Endodermal cell (in vitro differentiated cells): ENCODE data around the gene ANKRD10. TPM values are rescaled to one million over a fixed set of nuclear protein-coding genes. Genes with fewer than 3 reads are reported as not detected.

Experiments
- DNase-seq: peaks from one replicate; pipeline ENCODE4 v3.0.0-alpha.2; 2017
- H3K27ac ChIP-seq: 2 replicates; pipeline ENCODE4 v1.5.1; 2013; ENCODE audit warnings: mild to moderate bottlenecking, low read depth, low read length, moderate library complexity
- H3K27me3 ChIP-seq: 2 replicates; pipeline ENCODE4 v1.6.1; 2013; ENCODE audit warnings: mild to moderate bottlenecking, low read length, moderate library complexity; ENCODE audit not compliant: insufficient read depth, control insufficient read depth, poor library complexity, severe bottlenecking
- H3K36me3 ChIP-seq: 2 replicates; pipeline ENCODE4 v1.7.0; 2013; ENCODE audit warnings: mild to moderate bottlenecking, low read length, moderate library complexity; ENCODE audit not compliant: control insufficient read depth, insufficient read depth
- H3K4me1 ChIP-seq: one replicate; pipeline ENCODE4 v1.7.0; 2013; ENCODE audit warnings: low read length; ENCODE audit not compliant: control insufficient read depth, insufficient read depth
- H3K4me3 ChIP-seq: 2 replicates; pipeline ENCODE4 v1.5.1; 2013; ENCODE audit warnings: mild to moderate bottlenecking, low read length, moderate library complexity
- H3K9ac ChIP-seq: 2 replicates; pipeline ENCODE4 v1.6.1; 2013; ENCODE audit warnings: mild to moderate bottlenecking, low read length, moderate library complexity; ENCODE audit not compliant: poor library complexity, severe bottlenecking; ENCODE audit errors: extremely low read depth
- H3K9me3 ChIP-seq: 2 replicates; pipeline ENCODE4 v1.6.1; 2013; ENCODE audit warnings: mild to moderate bottlenecking, low read length, moderate library complexity; ENCODE audit not compliant: control insufficient read depth
- H3K27ac Mint-ChIP-seq: 2 replicates; pipeline ENCODE4 v1.8.0; 2020; ENCODE audit warnings: mixed read lengths
- H3K27me3 Mint-ChIP-seq: 2 replicates; pipeline ENCODE4 v1.8.0; 2021; ENCODE audit warnings: mild to moderate bottlenecking, mixed read lengths; ENCODE audit not compliant: insufficient read depth
- H3K36me3 Mint-ChIP-seq: 2 replicates; pipeline ENCODE4 v1.8.0; 2020; ENCODE audit warnings: low read depth, mixed read lengths
- H3K4me1 Mint-ChIP-seq: 2 replicates; pipeline ENCODE4 v1.8.0; 2020; ENCODE audit warnings: mixed read lengths
- H3K4me3 Mint-ChIP-seq: 2 replicates; pipeline ENCODE4 v1.8.0; 2020; ENCODE audit warnings: mild to moderate bottlenecking, moderate library complexity, mixed read lengths
- H3K9me3 Mint-ChIP-seq: 2 replicates; pipeline ENCODE4 v1.8.0; 2020; ENCODE audit warnings: mild to moderate bottlenecking, mixed read lengths
- WGBS, 2 experiments: methylation state at CpG; one replicate each; pipeline versions ENCODE4 v1.1.5 to v1.1.7; 2013; ENCODE audit warnings: missing lambda C conversion rate in 2 of 2, mixed read lengths in 1 of 2; ENCODE audit not compliant: insufficient coverage in 1 of 2, insufficient read length in 1 of 2; 5-methylcytosine and 5-hydroxymethylcytosine counted together
- total RNA-seq, 2 donors: library from RNA; stranded (reverse); fragmentation: NEBNext Ultra II Directional in 1 of 2; extraction: Animal tissue kit (Norgen Biotek cat#: 25700) in 1 of 2; gene quantifications; 2 replicates in 1 of 2; 3 replicates in 1 of 2; pipeline ENCODE4 v1.2.1, GENCODE V29; 2021
- TF ChIP-seq, protein P1 (sequence below): fragments of 200-600 bp; sonication (generic); conservative IDR thresholded peaks from 2 replicates; pipeline ENCODE4 v1.5.0; 2021; ENCODE audit warnings: antibody characterized with exemption, mild to moderate bottlenecking

ANKRD10 gene
- total RNA-seq, 2 donors from 2014 or later = 148 to 182 TPM

DNA sequence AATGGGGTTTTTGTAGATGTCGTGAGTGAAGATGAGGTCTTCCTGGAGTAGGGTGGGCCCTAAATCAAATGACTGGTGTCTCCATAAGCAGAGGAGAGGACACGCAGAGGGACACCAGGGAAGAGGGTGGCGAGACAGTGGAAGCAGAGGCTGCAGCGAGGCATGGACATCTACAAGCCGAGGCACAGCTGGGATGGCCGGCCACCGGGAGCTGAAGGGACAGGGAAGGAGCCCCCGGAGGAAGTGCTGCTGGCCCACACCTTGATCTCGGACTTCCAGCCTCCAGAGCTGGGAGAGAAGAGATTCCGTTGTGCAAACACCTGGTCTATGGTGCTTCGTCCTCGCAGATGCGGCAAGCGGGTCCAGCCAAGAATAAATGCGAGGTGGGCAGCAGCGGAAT lies 84.5 kb downstream of the ANKRD10 start:
- Histone ChIP-seq H3K4me1 (no peaks in the 10 kb centered on the region), H3K27ac (no peak overlapping the region), H3K36me3 (no peaks in the 10 kb centered on the region), H3K4me3 (no peak overlapping the region), H3K9me3 (no peaks in the 10 kb centered on the region), H3K27me3 (no peaks in the 10 kb centered on the region), H3K9ac (no peak overlapping the region)
- no peak overlapping the region for H3K4me3 Mint-ChIP-seq
- no peaks in the 10 kb centered on the region for H3K36me3 Mint-ChIP-seq
- no peak overlapping the region for H3K27ac Mint-ChIP-seq
- H3K9me3 Mint-ChIP-seq = no peaks in the 10 kb centered on the region
- H3K27me3 Mint-ChIP-seq = no peaks in the 10 kb centered on the region
- TF ChIP-seq, protein P1, sequence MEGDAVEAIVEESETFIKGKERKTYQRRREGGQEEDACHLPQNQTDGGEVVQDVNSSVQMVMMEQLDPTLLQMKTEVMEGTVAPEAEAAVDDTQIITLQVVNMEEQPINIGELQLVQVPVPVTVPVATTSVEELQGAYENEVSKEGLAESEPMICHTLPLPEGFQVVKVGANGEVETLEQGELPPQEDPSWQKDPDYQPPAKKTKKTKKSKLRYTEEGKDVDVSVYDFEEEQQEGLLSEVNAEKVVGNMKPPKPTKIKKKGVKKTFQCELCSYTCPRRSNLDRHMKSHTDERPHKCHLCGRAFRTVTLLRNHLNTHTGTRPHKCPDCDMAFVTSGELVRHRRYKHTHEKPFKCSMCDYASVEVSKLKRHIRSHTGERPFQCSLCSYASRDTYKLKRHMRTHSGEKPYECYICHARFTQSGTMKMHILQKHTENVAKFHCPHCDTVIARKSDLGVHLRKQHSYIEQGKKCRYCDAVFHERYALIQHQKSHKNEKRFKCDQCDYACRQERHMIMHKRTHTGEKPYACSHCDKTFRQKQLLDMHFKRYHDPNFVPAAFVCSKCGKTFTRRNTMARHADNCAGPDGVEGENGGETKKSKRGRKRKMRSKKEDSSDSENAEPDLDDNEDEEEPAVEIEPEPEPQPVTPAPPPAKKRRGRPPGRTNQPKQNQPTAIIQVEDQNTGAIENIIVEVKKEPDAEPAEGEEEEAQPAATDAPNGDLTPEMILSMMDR = no peak
- peak; percentile 46 for DNase-seq
- H3K4me1 Mint-ChIP-seq = peaks cover 6% of the 10 kb centered on the region
- WGBS, 2 experiments = 93 to 94% methylated on average over 12 to 16 of the region's 16 CpGs

DNA sequence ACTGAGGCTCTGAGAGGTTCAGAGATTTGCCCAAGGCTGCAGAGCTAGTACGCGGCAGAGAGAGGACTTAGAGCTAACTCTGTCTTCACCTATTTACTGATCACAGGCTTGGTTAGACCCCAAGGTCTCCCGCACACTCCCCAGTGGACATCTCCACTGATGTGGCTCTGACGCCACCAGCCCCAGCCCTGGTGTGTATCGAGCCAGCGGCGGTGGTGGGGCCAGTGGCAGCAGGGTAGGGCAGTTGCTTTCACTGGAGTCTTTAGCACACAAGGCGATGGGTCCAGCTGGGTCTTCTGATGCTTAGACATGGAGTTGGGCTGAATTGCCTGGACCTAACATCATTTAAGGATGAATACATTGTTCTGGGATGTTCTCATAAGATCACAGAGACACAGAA lies 85.4 kb downstream of the ANKRD10 start:
- TF ChIP-seq, protein P1 = no peak
- no peaks in the 10 kb centered on the region for H3K9me3 ChIP-seq
- no peaks in the 10 kb centered on the region for H3K27me3 Mint-ChIP-seq
- H3K4me3 ChIP-seq = no peak overlapping the region
- no peaks in the 10 kb centered on the region for H3K4me1 ChIP-seq
- no peak overlapping the region for H3K4me3 Mint-ChIP-seq
- no peak overlapping the region for H3K27ac ChIP-seq
- H3K36me3 ChIP-seq = no peaks in the 10 kb centered on the region
- H3K36me3 Mint-ChIP-seq = no peaks in the 10 kb centered on the region
- no peaks in the 10 kb centered on the region for H3K9me3 Mint-ChIP-seq
- peak; percentile 20 for DNase-seq
- no peak overlapping the region for H3K9ac ChIP-seq
- WGBS, 2 experiments = 96 to 98% methylated on average over 7 to 8 of the region's 8 CpGs
- H3K4me1 Mint-ChIP-seq = peaks cover 6% of the 10 kb centered on the region
- no peak overlapping the region for H3K27ac Mint-ChIP-seq
- no peaks in the 10 kb centered on the region for H3K27me3 ChIP-seq

DNA sequence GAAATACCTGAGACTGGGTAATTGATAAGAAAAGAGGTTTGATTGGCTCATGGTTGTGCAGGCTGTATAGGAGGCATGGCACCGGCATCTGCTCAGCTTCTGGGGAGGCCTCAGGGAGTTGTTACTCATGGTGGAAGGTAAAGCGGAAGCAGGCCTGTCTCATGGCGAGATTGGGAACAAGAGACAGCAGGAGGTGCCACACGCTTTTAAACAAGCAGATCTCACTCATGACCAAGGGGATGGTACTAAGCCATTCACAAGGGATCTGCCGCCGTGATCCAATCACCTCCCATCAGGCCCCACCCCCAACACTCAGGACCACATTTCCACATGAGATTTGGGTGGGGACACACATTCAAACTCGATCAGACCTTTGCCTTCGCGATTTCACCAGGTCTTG lies 86.2 kb downstream of the ANKRD10 start:
- H3K27me3 Mint-ChIP-seq = no peaks in the 10 kb centered on the region
- 91 to 94% methylated on average over 5 to 9 of the region's 9 CpGs for WGBS, 2 experiments

More for the DNA sequence above, 86.2 kb downstream of the ANKRD10 start:
- Histone ChIP-seq H3K9me3 (no peaks in the 10 kb centered on the region), H3K27ac (no peak overlapping the region), H3K4me3 (no peak overlapping the region), H3K4me1 (no peaks in the 10 kb centered on the region), H3K9ac (no peak overlapping the region), H3K36me3 (no peaks in the 10 kb centered on the region), H3K27me3 (no peaks in the 10 kb centered on the region)
- DNase-seq = no peak
- Mint-ChIP-seq H3K27ac (no peak overlapping the region), H3K4me1 (peaks cover 6% of the 10 kb centered on the region), H3K36me3 (no peaks in the 10 kb centered on the region), H3K4me3 (no peak overlapping the region), H3K9me3 (no peaks in the 10 kb centered on the region)
- TF ChIP-seq, protein P1 = no peak

Other genes starting within 250 kb of the ANKRD10 start
- 10 to 100 TPM; 53.0 to 53.2 TPM for gene CARS2, start 209.0 kb downstream of the ANKRD10 start, total RNA-seq
- 10 to 100 TPM; 23.2 to 23.6 TPM for gene ING1, start 201.4 kb downstream of the ANKRD10 start, total RNA-seq
- gene ARHGEF7, start 200.2 kb upstream of the ANKRD10 start, total RNA-seq = 10 to 100 TPM; 49.5 to 53.5 TPM